Measurements from ENCODE around the gene BLMH. TPM values are rescaled to one million over a fixed set of nuclear protein-coding genes. Genes with fewer than 3 reads are reported as not detected.

Gene BLMH
- total RNA-seq, 1 experiment from 2014 or later: 51.2 TPM

GRCh38 chr17:30219833-30220232 is 71.9 kb downstream of the BLMH start:
- Histone ChIP-seq H3K27me3 (ENCODE audit: insufficient read depth, low read length) (no peaks in the 10 kb centered on the region), H3K9ac (ENCODE audit: low read length) (no peak overlapping the region), H3K4me2 (ENCODE audit: low read length) (no peak overlapping the region), H3K9me3 (ENCODE audit: control insufficient read depth in 1 of 2, insufficient read depth in 1 of 2, low read depth in 1 of 2, low read length in 2 of 2) (no peaks in the 10 kb centered on the region), H3K36me3 (ENCODE audit: control insufficient read depth in 1 of 2, insufficient read depth in 2 of 2, low read length in 2 of 2) (no peaks in the 10 kb centered on the region), H3K27ac (ENCODE audit: low read depth, low read length) (no peak overlapping the region), H2AFZ (ENCODE audit: low read depth, low read length, poor library complexity, severe bottlenecking) (no peak overlapping the region), H4K20me1 (ENCODE audit: insufficient read depth) (no peaks in the 10 kb centered on the region), H3K4me1 (ENCODE audit: control insufficient read depth in 1 of 2, insufficient read depth in 2 of 2, low read length in 2 of 2) (peaks cover 0 to 9% of the 10 kb centered on the region in 2 experiments; a peak in 1 of 4 replicates), H3K79me2 (ENCODE audit: insufficient read depth, low read length) (no peaks in the 10 kb centered on the region), H3K9me2 (ENCODE audit: insufficient read depth) (no peaks in the 10 kb centered on the region), H3K4me3 (replicated peaks in 1 of 2; ENCODE audit: low read depth in 1 of 2, low read length in 2 of 2) (no peak overlapping the region)
- RAD21 ChIA-PET (ENCODE audit: low non-redundant PET in 1 of 2, low total read pairs in 2 of 2, uncharacterized antibody in 2 of 2, unreplicated experiment in 2 of 2): no interaction called here
- CTCF ChIA-PET: no interaction called here
- TF ChIP-seq SP1 (IDR thresholded peaks at IDR 0.05; ENCODE audit: low read depth) (no peak), ZNF274 (IDR thresholded peaks at IDR 0.05; ENCODE audit: low read depth, low read length) (no peak), POLR2A (IDR thresholded peaks at IDR 0.05; ENCODE audit: borderline replicate concordance, extremely low read depth, insufficient read depth, insufficient read length) (no peak), RAD21 (IDR thresholded peaks at IDR 0.05; ENCODE audit: low read depth) (no peak), POLR2AphosphoS5 (IDR thresholded peaks at IDR 0.05; ENCODE audit: low read depth, low read length) (no peak), FOSL1 (IDR thresholded peaks at IDR 0.05; ENCODE audit: low read depth) (no peak)
- DNase-seq (ENCODE audit: low read depth, low spot score): no peak
- intact Hi-C loops (cut with micrococcal nuclease): no loop called here
- POLR2A ChIA-PET: no interaction called here
- ATAC-seq: no peak
- BruUV-seq (replicated peaks): no TSS peak

- H4K20me1 ChIP-seq (ENCODE audit: insufficient read depth): no peaks in the 10 kb centered on the region
- BruUV-seq (replicated peaks): no TSS peak
- H3K36me3 ChIP-seq (ENCODE audit: control insufficient read depth in 1 of 2, insufficient read depth in 2 of 2, low read length in 2 of 2): no peaks in the 10 kb centered on the region
- intact Hi-C loops (cut with micrococcal nuclease): no loop called here
- RAD21 ChIA-PET (ENCODE audit: low non-redundant PET in 1 of 2, low total read pairs in 2 of 2, uncharacterized antibody in 2 of 2, unreplicated experiment in 2 of 2): no interaction called here
- no peak for DNase-seq (ENCODE audit: low read depth, low spot score)
- no peaks in the 10 kb centered on the region for H3K27me3 ChIP-seq (ENCODE audit: insufficient read depth, low read length)
- no peaks in the 10 kb centered on the region for H3K79me2 ChIP-seq (ENCODE audit: insufficient read depth, low read length)
- POLR2A ChIA-PET: no interaction called here
- no peak for ATAC-seq
- H3K4me2 ChIP-seq (ENCODE audit: low read length): no peak overlapping the region
- no peaks in the 10 kb centered on the region for H3K9me2 ChIP-seq (ENCODE audit: insufficient read depth)
- peaks cover 0 to 9% of the 10 kb centered on the region in 2 experiments; a peak in 1 of 4 replicates for H3K4me1 ChIP-seq (ENCODE audit: control insufficient read depth in 1 of 2, insufficient read depth in 2 of 2, low read length in 2 of 2)
- CTCF ChIA-PET: no interaction called here
- no peak overlapping the region for H2AFZ ChIP-seq (ENCODE audit: low read depth, low read length, poor library complexity, severe bottlenecking)
- no peak overlapping the region for H3K4me3 ChIP-seq (replicated peaks in 1 of 2; ENCODE audit: low read depth in 1 of 2, low read length in 2 of 2)
- no peaks in the 10 kb centered on the region for H3K9me3 ChIP-seq (ENCODE audit: control insufficient read depth in 1 of 2, insufficient read depth in 1 of 2, low read depth in 1 of 2, low read length in 2 of 2)
- H3K27ac ChIP-seq (ENCODE audit: low read depth, low read length): no peak overlapping the region
- no peak overlapping the region for H3K9ac ChIP-seq (ENCODE audit: low read length)
- TF ChIP-seq CTCF (IDR thresholded peaks at IDR 0.05 in 2 of 3, conservative IDR thresholded peaks at IDR 0.05 in 1 of 3; ENCODE audit: borderline replicate concordance in 1 of 3, insufficient read depth in 1 of 3, low read depth in 2 of 3, low read length in 2 of 3) (no peak), EZH2phosphoT487 (IDR thresholded peaks at IDR 0.05; ENCODE audit: borderline replicate concordance) (no peak), CBX3 (IDR thresholded peaks at IDR 0.05; ENCODE audit: low read depth) (no peak), POLR2AphosphoS5 (IDR thresholded peaks at IDR 0.05; ENCODE audit: low read depth, low read length) (no peak), SP1 (IDR thresholded peaks at IDR 0.05; ENCODE audit: low read depth) (no peak), ZBTB33 (IDR thresholded peaks at IDR 0.05; ENCODE audit: extremely low read depth, insufficient replicate concordance, low read length) (no peak), ZNF274 (IDR thresholded peaks at IDR 0.05; ENCODE audit: low read depth, low read length) (no peak), YY1 (IDR thresholded peaks at IDR 0.05; ENCODE audit: extremely low read depth, insufficient replicate concordance, low read depth, low read length) (no peak), FOSL1 (IDR thresholded peaks at IDR 0.05; ENCODE audit: low read depth) (no peak), CEBPB (IDR thresholded peaks at IDR 0.05; ENCODE audit: low read depth) (no peak), EZH2 (IDR thresholded peaks at IDR 0.05) (no peak), JUND (IDR thresholded peaks at IDR 0.05) (no peak), TCF7L2 (IDR thresholded peaks at IDR 0.05; ENCODE audit: borderline replicate concordance, extremely low read depth, insufficient read depth, insufficient read length) (no peak), ATF3 (IDR thresholded peaks at IDR 0.05) (no peak), ZFX (IDR thresholded peaks at IDR 0.05) (no peak), MAX (IDR thresholded peaks at IDR 0.05) (no peak)
Observed at GRCh38 chr17:30219315-30219714, 72.4 kb downstream of the BLMH start.
